Smooth muscle cell (in vitro differentiated cells): ENCODE data around the gene PHLDA2. TPM values are rescaled to one million over a fixed set of nuclear protein-coding genes. Genes with fewer than 3 reads are reported as not detected.

Experiments
- DNase-seq: peaks from one replicate; lab custom pipeline; 2025; ENCODE audit not compliant: unreplicated experiment; lab: John Stamatoyannopoulos, UW
- H2AFZ ChIP-seq: fragments of 200-600 bp; sonication (generic); 2 replicates; pipeline ENCODE4 v1.6.0; 2016; ENCODE audit warnings: antibody characterized with exemption, low read depth, mild to moderate bottlenecking
- H3F3A ChIP-seq: fragments of 200-600 bp; sonication (generic); 2 replicates; pipeline ENCODE4 v1.6.0; 2017; ENCODE audit warnings: antibody characterized with exemption, low read depth
- H3K27ac ChIP-seq: fragments of 200-600 bp; sonication (generic); 2 replicates; pipeline ENCODE4 v1.5.1; 2016; ENCODE audit warnings: low read depth, mild to moderate bottlenecking
- H3K27me3 ChIP-seq: fragments of 200-600 bp; sonication (generic); 2 replicates; pipeline ENCODE4 v1.6.1; 2016; ENCODE audit warnings: low read depth, mild to moderate bottlenecking
- H3K36me3 ChIP-seq: fragments of 200-600 bp; sonication (generic); 2 replicates; pipeline ENCODE4 v1.5.1; 2016; ENCODE audit warnings: low read depth
- H3K4me1 ChIP-seq: fragments of 200-600 bp; sonication (generic); 2 replicates; pipeline ENCODE4 v1.5.1; 2016; ENCODE audit warnings: low read depth
- H3K4me2 ChIP-seq: fragments of 200-600 bp; sonication (generic); 2 replicates; pipeline ENCODE4 v1.6.0; 2016; ENCODE audit warnings: mild to moderate bottlenecking
- H3K4me3 ChIP-seq: fragments of 200-600 bp; sonication (generic); 2 replicates; pipeline ENCODE4 v1.5.1; 2016; ENCODE audit warnings: mild to moderate bottlenecking
- H3K79me2 ChIP-seq: fragments of 200-600 bp; sonication (generic); 2 replicates; pipeline ENCODE4 v1.6.0; 2016; ENCODE audit warnings: low read depth, mild to moderate bottlenecking
- H3K9ac ChIP-seq: fragments of 200-600 bp; sonication (generic); 2 replicates; pipeline ENCODE4 v1.6.0; 2016; ENCODE audit warnings: low read depth
- H3K9me3 ChIP-seq: fragments of 200-600 bp; sonication (generic); replicated peaks from 2 replicates; pipeline ENCODE4 v1.5.1; 2016; ENCODE audit warnings: low read depth
- H4K20me1 ChIP-seq: fragments of 200-600 bp; sonication (generic); 2 replicates; pipeline ENCODE4 v1.6.0; 2016; ENCODE audit warnings: low read depth
- CTCF ChIP-seq: fragments of 200-600 bp; sonication (generic); IDR thresholded peaks from 2 replicates; pipeline ENCODE4 v1.5.1; 2017; ENCODE audit warnings: borderline replicate concordance, mild to moderate bottlenecking, antibody characterized with exemption; ENCODE audit not compliant: insufficient read depth, poor library complexity, severe bottlenecking
- whole genome bisulfite sequencing: methylation state at CpG from one replicate; pipeline ENCODE4 v1.1.7; 2016; ENCODE audit warnings: low lambda C conversion rate; 5-methylcytosine and 5-hydroxymethylcytosine counted together
- polyA plus RNA-seq: library from polyadenylated mRNA; unstranded; fragments of >200 nt; fragmentation: Nextera tagmentation; extraction: Ambion mirVana; gene quantifications from 2 replicates; pipeline ENCODE4 v1.2.1, GENCODE V29; 2016
- total RNA-seq: library from RNA; depleted of rRNA; stranded (reverse); fragments of >200 nt; gene quantifications from 2 replicates; pipeline ENCODE4 v1.2.3, GENCODE V29; 2014

Gene PHLDA2
- total and polyA plus RNA-seq, 2 experiments from 2014 or later = 11.0 to 89.3 TPM

DNA sequence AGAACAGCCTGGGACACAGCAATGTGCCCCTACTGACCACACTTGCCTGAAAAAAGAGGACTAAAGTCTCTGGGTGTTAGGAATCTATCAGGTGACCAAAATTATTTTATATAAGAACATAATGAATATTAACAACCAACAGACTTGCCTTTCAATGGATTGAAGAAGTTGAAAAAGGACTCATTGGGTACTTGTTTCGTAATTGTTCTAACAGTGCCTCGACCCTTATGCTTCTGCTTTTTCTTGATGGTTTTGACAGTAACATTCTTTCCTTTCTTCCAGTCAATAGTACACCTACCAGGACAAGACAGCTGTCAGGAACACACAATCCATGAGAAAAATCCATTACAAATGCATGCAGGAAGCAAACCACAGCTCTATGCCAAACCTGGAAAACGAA is 29.0 kb upstream of the PHLDA2 start:
- 97% methylated on average over 3 of the region's 3 CpGs for WGBS
- Histone ChIP-seq H3K4me1 (peaks cover 9% of the 10 kb centered on the region), H3K9me3 (no peaks in the 10 kb centered on the region), H3K79me2 (peaks cover 27% of the 10 kb centered on the region), H3K36me3 (peaks cover 18% of the 10 kb centered on the region), H3K9ac (no peak overlapping the region), H2AFZ (no peak overlapping the region), H3K27me3 (no peaks in the 10 kb centered on the region), H3K27ac (no peak overlapping the region), H3F3A (peaks cover 13% of the 10 kb centered on the region), H3K4me2 (no peak overlapping the region), H4K20me1 (peaks cover 71% of the 10 kb centered on the region), H3K4me3 (no peak overlapping the region)
- TF ChIP-seq CTCF = no peak
- DNase-seq = no peak

DNA sequence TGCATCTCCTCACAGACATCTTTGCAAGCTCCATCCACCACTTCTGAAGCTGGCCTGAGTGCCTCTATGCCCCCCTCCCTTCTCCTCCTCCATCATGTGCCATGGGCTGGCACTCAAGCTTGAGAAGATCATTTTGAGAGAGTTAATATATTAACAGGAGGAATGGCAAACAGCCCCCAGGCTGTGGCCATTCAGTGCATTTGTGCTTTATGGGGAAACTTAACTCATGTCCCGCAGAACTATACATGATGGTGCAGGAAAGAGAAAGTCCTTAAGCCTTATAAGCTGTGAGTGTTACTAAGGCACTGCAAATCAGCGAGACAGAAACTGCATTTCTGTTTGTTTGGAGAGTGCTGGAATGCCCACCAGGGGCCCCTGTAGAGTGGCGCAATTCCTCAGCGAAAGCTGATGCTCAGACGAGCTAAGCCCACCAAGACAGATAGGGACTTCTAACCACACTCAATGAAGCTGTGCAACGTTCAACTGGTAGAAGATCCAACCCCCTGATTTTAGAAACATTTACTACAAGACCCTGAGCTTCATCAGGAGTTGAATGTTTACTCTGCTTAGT is 26.8 kb upstream of the PHLDA2 start:
- 35% methylated on average over 6 of the region's 6 CpGs for WGBS
- peaks cover 27% of the 10 kb centered on the region for H3F3A ChIP-seq
- peak overlapping the region; percentile 10 for H3K27ac ChIP-seq
- peak; percentile 19 for TF ChIP-seq CTCF
- peaks cover 18% of the 10 kb centered on the region for H3K36me3 ChIP-seq
- peaks cover 15% of the 10 kb centered on the region for H3K4me1 ChIP-seq
- H3K9me3 ChIP-seq = no peaks in the 10 kb centered on the region
- no peaks in the 10 kb centered on the region for H3K27me3 ChIP-seq
- H3K79me2 ChIP-seq = peaks cover 10% of the 10 kb centered on the region
- DNase-seq = no peak
- peaks cover 51% of the 10 kb centered on the region for H4K20me1 ChIP-seq
- H3K4me3 ChIP-seq = no peak overlapping the region
- H2AFZ ChIP-seq = no peak overlapping the region
- no peak overlapping the region for H3K9ac ChIP-seq
- peak overlapping the region; percentile 42 for H3K4me2 ChIP-seq

- Histone ChIP-seq H3K27me3 (no peaks in the 10 kb centered on the region), H3K4me1 (peaks cover 18% of the 10 kb centered on the region), H3K4me3 (no peak overlapping the region), H2AFZ (no peak overlapping the region), H3K4me2 (no peak overlapping the region), H4K20me1 (peaks cover 37% of the 10 kb centered on the region), H3K79me2 (peaks cover 6% of the 10 kb centered on the region), H3K36me3 (peaks cover 14% of the 10 kb centered on the region), H3K27ac (peak overlapping the region; percentile 19), H3F3A (peaks cover 27% of the 10 kb centered on the region), H3K9ac (no peak overlapping the region), H3K9me3 (no peaks in the 10 kb centered on the region)
- TF ChIP-seq CTCF = no peak
- 81% methylated on average over 6 of the region's 6 CpGs for WGBS
- no peak for DNase-seq
Measured at GRCh38 chr11:2954263-2954662, 25.0 kb upstream of the PHLDA2 start.

GRCh38 chr11:2952290-2952689 is 23.1 kb upstream of the PHLDA2 start:
- no peak overlapping the region for H2AFZ ChIP-seq
- 81% methylated on average over 6 of the region's 6 CpGs for WGBS

More at GRCh38 chr11:2952290-2952689, 23.1 kb upstream of the PHLDA2 start:
- Histone ChIP-seq H3F3A (peaks cover 25% of the 10 kb centered on the region), H3K4me2 (peak overlapping the region; percentile 50), H3K79me2 (peaks cover 3% of the 10 kb centered on the region), H3K4me1 (peaks cover 18% of the 10 kb centered on the region), H3K27me3 (no peaks in the 10 kb centered on the region), H3K36me3 (peaks cover 9% of the 10 kb centered on the region), H4K20me1 (peaks cover 20% of the 10 kb centered on the region), H3K27ac (peak overlapping the region; percentile 81), H3K9ac (no peak overlapping the region), H3K4me3 (no peak overlapping the region), H3K9me3 (no peaks in the 10 kb centered on the region)
- TF ChIP-seq CTCF = no peak
- no peak for DNase-seq
